Nucleus accumbens (tissue), 56 donors: ENCODE data around the gene ZNF804A.
"Not testable (repeated sequence)": the region's sequence is repeated elsewhere in the genome, so short reads cannot be mapped to it uniquely, and the experiment has no call there.

ENCODE experiments used
- DNase-seq, 56 donors: peaks; one replicate each; lab custom pipeline; 2025; lab: John Stamatoyannopoulos, UW

Gene ZNF804A

GRCh38 chr2:184793176-184793575 is 194.8 kb downstream of the ZNF804A start:
- DNase-seq: no peak

GRCh38 chr2:184799379-184799778 is 201.1 kb downstream of the ZNF804A start:
- no peak for DNase-seq

GRCh38 chr2:184814421-184814820 is 216.1 kb downstream of the ZNF804A start:
- DNase-seq: no peak

- DNase-seq: no peak
These were observed 217.5 kb downstream of the ZNF804A start for GRCh38 chr2:184815824-184816223.

GRCh38 chr2:184824597-184824996 is 226.3 kb downstream of the ZNF804A start:
- DNase-seq: no peak

- no peak for DNase-seq
These were observed 232.2 kb downstream of the ZNF804A start for GRCh38 chr2:184830531-184830930.

GRCh38 chr2:184834699-184835397 is 236.5 kb downstream of the ZNF804A start:
- no peak for DNase-seq

GRCh38 chr2:184835398-184835715 is 237.0 kb downstream of the ZNF804A start:
- no peak for DNase-seq

GRCh38 chr2:184847331-184847730 is 249.0 kb downstream of the ZNF804A start:
- no peak for DNase-seq

GRCh38 chr2:184849516-184849915 is 251.2 kb downstream of the ZNF804A start:
- no peak for DNase-seq

- DNase-seq: no peak
These were observed 253.2 kb downstream of the ZNF804A start for GRCh38 chr2:184851576-184851975.

- DNase-seq: no peak
These were observed 260.9 kb downstream of the ZNF804A start for GRCh38 chr2:184859187-184859586.

GRCh38 chr2:184860744-184861143 is 262.4 kb downstream of the ZNF804A start:
- DNase-seq: no peak

GRCh38 chr2:184875212-184875611 is 276.9 kb downstream of the ZNF804A start:
- no peak for DNase-seq

- DNase-seq: no peak
These were observed 277.6 kb downstream of the ZNF804A start for GRCh38 chr2:184875911-184876310.

GRCh38 chr2:184877909-184878308 is 279.6 kb downstream of the ZNF804A start:
- no peak for DNase-seq

GRCh38 chr2:184879671-184880070 is 281.3 kb downstream of the ZNF804A start:
- DNase-seq: no peak

- DNase-seq: not testable (repeated sequence)
These were observed 288.3 kb downstream of the ZNF804A start for GRCh38 chr2:184886585-184886984.

GRCh38 chr2:184890311-184890710 is 292.0 kb downstream of the ZNF804A start:
- no peak for DNase-seq

GRCh38 chr2:184904991-184905390 is 306.7 kb downstream of the ZNF804A start:
- DNase-seq: no peak

- no peak for DNase-seq
These were observed 307.8 kb downstream of the ZNF804A start for GRCh38 chr2:184906160-184906559.

- DNase-seq: no peak
These were observed 308.4 kb downstream of the ZNF804A start for GRCh38 chr2:184906709-184907108.

- DNase-seq: no peak
These were observed 310.6 kb downstream of the ZNF804A start for GRCh38 chr2:184908966-184909365.
